GM12892 (cell line): Measurements from ENCODE around the gene TENM4.

ENCODE experiments used
- POLR2A ChIP-seq: IDR thresholded peaks from 2 replicates; pipeline ENCODE4 v1.6.1; 2011; ENCODE audit warnings: low read depth, low read length, control low read depth
- POLR2AphosphoS5 ChIP-seq: IDR thresholded peaks from 2 replicates; pipeline ENCODE4 v1.6.1; 2011; ENCODE audit warnings: low read depth, low read length, control low read depth
- TAF1 ChIP-seq: IDR thresholded peaks from 2 replicates; pipeline ENCODE4 v1.6.1; 2011; ENCODE audit warnings: low read depth, mild to moderate bottlenecking, control low read depth, low read length, borderline replicate concordance

DNA sequence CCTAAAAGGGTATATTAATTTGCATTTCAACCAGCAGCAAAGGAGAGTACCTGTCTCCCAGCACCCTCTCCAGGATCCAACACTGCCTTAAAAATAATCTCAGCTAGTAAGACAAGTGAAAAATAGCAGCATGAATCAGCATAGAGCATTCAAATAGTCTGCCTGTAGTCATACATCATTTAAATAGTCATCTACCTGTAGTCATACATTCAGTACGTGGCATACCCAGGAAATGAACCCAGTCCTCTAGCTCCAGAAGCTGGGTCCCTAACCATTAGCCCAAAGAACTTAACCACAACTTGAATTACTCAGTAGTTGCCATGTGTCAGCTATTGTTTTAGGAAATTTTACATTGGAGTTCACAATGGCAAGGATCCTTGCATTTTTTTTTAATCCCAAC, 9.3 kb downstream of the TENM4 start:
- TF ChIP-seq POLR2AphosphoS5 (no peak), POLR2A (no peak), TAF1 (no peak)
